Measurements from ENCODE around the gene OR6A2. TPM values are rescaled to one million over a fixed set of nuclear protein-coding genes. Genes with fewer than 3 reads are reported as not detected.
"Not testable (repeated sequence)": the region's sequence is repeated elsewhere in the genome, so short reads cannot be mapped to it uniquely, and the experiment has no call there.

Gene OR6A2
- total and polyA plus RNA-seq, 3 experiments from 2014 or later: not detected

- no peaks in the 10 kb centered on the region for H3K36me3 Mint-ChIP-seq
- Histone ChIP-seq H3K4me1 (ENCODE audit: insufficient read depth, low read length) (no peaks in the 10 kb centered on the region), H3K36me3 (ENCODE audit: insufficient read depth, low read length) (no peaks in the 10 kb centered on the region), H3K9me3 (ENCODE audit: low read length) (no peaks in the 10 kb centered on the region), H3K4me3 (ENCODE audit: low read length) (no peak overlapping the region), H3K27me3 (ENCODE audit: insufficient read depth, low read length, poor library complexity, severe bottlenecking) (no peaks in the 10 kb centered on the region), H3K27ac (ENCODE audit: low read depth, low read length) (no peak overlapping the region)
- H3K4me1 Mint-ChIP-seq: no peaks in the 10 kb centered on the region
- peaks cover 9 to 24% of the 10 kb centered on the region in 2 donors for H3K27me3 Mint-ChIP-seq
- ChIA-PET CTCF (interaction anchor here (2.0 kb wide), 1 partner anchor 13 kb away, joined by 14 read pairs; no protein-coding TSS in a partner anchor), POLR2A (no interaction called here)
- DNase-seq: no peak
- peaks cover 0 to 4% (median 0%) of the 10 kb centered on the region in 5 donors for H3K9me3 Mint-ChIP-seq
- no peak overlapping the region for H3K4me3 Mint-ChIP-seq
- no peak overlapping the region for H3K27ac Mint-ChIP-seq
Observed at GRCh38 chr11:6825231-6825744, 25.8 kb upstream of the OR6A2 start.

GRCh38 chr11:6824136-6824823, 24.8 kb upstream of the OR6A2 start:
- ChIA-PET CTCF (interaction anchor here (2.0 kb wide), 1 partner anchor 12 kb away, joined by 14 read pairs; no protein-coding TSS in a partner anchor), POLR2A (no interaction called here)
- Histone ChIP-seq H3K4me1 (ENCODE audit: insufficient read depth, low read length) (no peaks in the 10 kb centered on the region), H3K27me3 (ENCODE audit: insufficient read depth, low read length, poor library complexity, severe bottlenecking) (no peaks in the 10 kb centered on the region), H3K9me3 (ENCODE audit: low read length) (no peaks in the 10 kb centered on the region), H3K36me3 (ENCODE audit: insufficient read depth, low read length) (no peaks in the 10 kb centered on the region), H3K4me3 (ENCODE audit: low read length) (no peak overlapping the region), H3K27ac (ENCODE audit: low read depth, low read length) (no peak overlapping the region)
- DNase-seq: no peak
- no peak overlapping the region for H3K4me3 Mint-ChIP-seq
- peaks cover 0 to 9% (median 2%) of the 10 kb centered on the region in 5 donors for H3K9me3 Mint-ChIP-seq
- no peaks in the 10 kb centered on the region for H3K4me1 Mint-ChIP-seq
- H3K27ac Mint-ChIP-seq: no peak overlapping the region
- no peaks in the 10 kb centered on the region for H3K36me3 Mint-ChIP-seq
- peaks cover 9 to 27% of the 10 kb centered on the region in 2 donors for H3K27me3 Mint-ChIP-seq

GRCh38 chr11:6818967-6819366, 19.5 kb upstream of the OR6A2 start:
- no peaks in the 10 kb centered on the region for H3K4me1 ChIP-seq (ENCODE audit: insufficient read depth, low read length)
- no peaks in the 10 kb centered on the region for H3K36me3 ChIP-seq (ENCODE audit: insufficient read depth, low read length)
- H3K4me3 ChIP-seq (ENCODE audit: low read length): no peak overlapping the region
- H3K9me3 ChIP-seq (ENCODE audit: low read length): no peaks in the 10 kb centered on the region
- Mint-ChIP-seq H3K4me3 (no peak overlapping the region), H3K27ac (no peak overlapping the region), H3K27me3 (peaks cover 15 to 39% of the 10 kb centered on the region in 2 donors), H3K36me3 (no peaks in the 10 kb centered on the region), H3K9me3 (peaks cover 0 to 9% (median 2%) of the 10 kb centered on the region in 5 donors), H3K4me1 (no peaks in the 10 kb centered on the region)
- no peak for DNase-seq
- ChIA-PET CTCF (no interaction called here), POLR2A (no interaction called here)
- H3K27me3 ChIP-seq (ENCODE audit: insufficient read depth, low read length, poor library complexity, severe bottlenecking): no peaks in the 10 kb centered on the region
- no peak overlapping the region for H3K27ac ChIP-seq (ENCODE audit: low read depth, low read length)

- no peak for DNase-seq
- H3K4me1 ChIP-seq (ENCODE audit: insufficient read depth, low read length): no peaks in the 10 kb centered on the region
- no peak overlapping the region for H3K27ac ChIP-seq (ENCODE audit: low read depth, low read length)
- peaks cover 2% of the 10 kb centered on the region for H3K27me3 ChIP-seq (ENCODE audit: insufficient read depth, low read length, poor library complexity, severe bottlenecking)
- H3K36me3 ChIP-seq (ENCODE audit: insufficient read depth, low read length): no peaks in the 10 kb centered on the region
- peaks cover 14 to 45% of the 10 kb centered on the region in 2 donors for H3K27me3 Mint-ChIP-seq
- no peaks in the 10 kb centered on the region for H3K4me1 Mint-ChIP-seq
- no peaks in the 10 kb centered on the region for H3K9me3 ChIP-seq (ENCODE audit: low read length)
- no peak overlapping the region for H3K27ac Mint-ChIP-seq
- no peak overlapping the region for H3K4me3 Mint-ChIP-seq
- H3K4me3 ChIP-seq (ENCODE audit: low read length): no peak overlapping the region
- ChIA-PET POLR2A (no interaction called here), CTCF (no interaction called here)
- H3K9me3 Mint-ChIP-seq: peaks cover 0 to 9% (median 2%) of the 10 kb centered on the region in 5 donors
- no peaks in the 10 kb centered on the region for H3K36me3 Mint-ChIP-seq
Observed at GRCh38 chr11:6817694-6818093, 18.2 kb upstream of the OR6A2 start.

- Histone ChIP-seq H3K27ac (ENCODE audit: low read depth, low read length) (no peak overlapping the region), H3K4me1 (ENCODE audit: insufficient read depth, low read length) (no peaks in the 10 kb centered on the region), H3K9me3 (ENCODE audit: low read length) (no peaks in the 10 kb centered on the region), H3K4me3 (ENCODE audit: low read length) (no peak overlapping the region), H3K27me3 (ENCODE audit: insufficient read depth, low read length, poor library complexity, severe bottlenecking) (peaks cover 3% of the 10 kb centered on the region), H3K36me3 (ENCODE audit: insufficient read depth, low read length) (no peaks in the 10 kb centered on the region)
- POLR2A ChIA-PET: no interaction called here
- DNase-seq: no peak
- Mint-ChIP-seq H3K36me3 (no peaks in the 10 kb centered on the region), H3K4me3 (no peak overlapping the region), H3K9me3 (peaks cover 0 to 3% (median 0%) of the 10 kb centered on the region in 5 donors), H3K27ac (no peak overlapping the region), H3K27me3 (peaks cover 16 to 49% of the 10 kb centered on the region in 2 donors), H3K4me1 (peaks cover 0 to 3% (median 0%) of the 10 kb centered on the region in 3 donors)
- CTCF ChIA-PET: interaction anchor here (1.6 kb wide), 1 partner anchor 30 kb away, joined by 5 read pairs; no protein-coding TSS in a partner anchor
Observed at GRCh38 chr11:6813656-6814055, 14.2 kb upstream of the OR6A2 start.

GRCh38 chr11:6812390-6813005, 13.0 kb upstream of the OR6A2 start:
- Mint-ChIP-seq H3K27me3 (peaks cover 14 to 54% of the 10 kb centered on the region in 2 donors), H3K4me1 (peaks cover 0 to 3% (median 0%) of the 10 kb centered on the region in 3 donors), H3K27ac (no peak overlapping the region), H3K36me3 (no peaks in the 10 kb centered on the region), H3K9me3 (peaks cover 0 to 3% (median 0%) of the 10 kb centered on the region in 5 donors), H3K4me3 (no peak overlapping the region)
- no peaks in the 10 kb centered on the region for H3K36me3 ChIP-seq (ENCODE audit: insufficient read depth, low read length)
- H3K4me1 ChIP-seq (ENCODE audit: insufficient read depth, low read length): no peaks in the 10 kb centered on the region
- H3K27ac ChIP-seq (ENCODE audit: low read depth, low read length): no peak overlapping the region
- H3K9me3 ChIP-seq (ENCODE audit: low read length): no peaks in the 10 kb centered on the region
- peaks cover 3% of the 10 kb centered on the region for H3K27me3 ChIP-seq (ENCODE audit: insufficient read depth, low read length, poor library complexity, severe bottlenecking)
- POLR2A ChIA-PET: no interaction called here
- CTCF ChIA-PET: interaction anchor here (0.8 to 1.8 kb wide), 8 partner anchors 8 to 883 kb away, joined by 3 to 14 read pairs (median 5); partner anchors contain the start of gene CYB5R2
- peak in 2 of 5 donors; percentile 26 to 41 for DNase-seq
- H3K4me3 ChIP-seq (ENCODE audit: low read length): no peak overlapping the region

GRCh38 chr11:6801075-6801474, 1.6 kb upstream of the OR6A2 start:
- H3K36me3 Mint-ChIP-seq; H3K4me1 ChIP-seq (ENCODE audit: insufficient read depth, low read length); H3K27me3 Mint-ChIP-seq; H3K36me3 ChIP-seq (ENCODE audit: insufficient read depth, low read length); H3K4me3 Mint-ChIP-seq; CTCF ChIA-PET; POLR2A ChIA-PET; H3K27me3 ChIP-seq (ENCODE audit: insufficient read depth, low read length, poor library complexity, severe bottlenecking); H3K4me1 Mint-ChIP-seq; H3K27ac Mint-ChIP-seq; H3K9me3 ChIP-seq (ENCODE audit: low read length); DNase-seq; H3K9me3 Mint-ChIP-seq; H3K27ac ChIP-seq (ENCODE audit: low read depth, low read length); H3K4me3 ChIP-seq (ENCODE audit: low read length): not testable (repeated sequence)

GRCh38 chr11:6794639-6795038, 4.8 kb downstream of the OR6A2 start:
- Histone ChIP-seq H3K27me3 (ENCODE audit: insufficient read depth, low read length, poor library complexity, severe bottlenecking) (no peaks in the 10 kb centered on the region), H3K27ac (ENCODE audit: low read depth, low read length) (no peak overlapping the region), H3K9me3 (ENCODE audit: low read length) (no peaks in the 10 kb centered on the region), H3K36me3 (ENCODE audit: insufficient read depth, low read length) (no peaks in the 10 kb centered on the region), H3K4me1 (ENCODE audit: insufficient read depth, low read length) (no peaks in the 10 kb centered on the region), H3K4me3 (ENCODE audit: low read length) (no peak overlapping the region)
- no peaks in the 10 kb centered on the region for H3K9me3 Mint-ChIP-seq
- no peak overlapping the region for H3K27ac Mint-ChIP-seq
- H3K36me3 Mint-ChIP-seq: no peaks in the 10 kb centered on the region
- no peak overlapping the region for H3K4me3 Mint-ChIP-seq
- no peaks in the 10 kb centered on the region for H3K4me1 Mint-ChIP-seq
- POLR2A ChIA-PET: no interaction called here
- DNase-seq: no peak
- H3K27me3 Mint-ChIP-seq: peaks cover 7 to 11% of the 10 kb centered on the region in 2 donors
- CTCF ChIA-PET: no interaction called here

Measured in CD8-positive, alpha-beta memory T cell (primary cell).